Activated CD4-positive, alpha-beta T cell treated with anti-CD3 and anti-CD28 coated beads, Interleukin-2, amount 10 ng/mL, durations not matched to agents 7 days and 5 days (primary cell): Measurements from ENCODE around the gene CDC20. TPM values are rescaled to one million over a fixed set of nuclear protein-coding genes. Genes with fewer than 3 reads are reported as not detected.

Experiments used
- CTCF ChIA-PET: fragments of 350-600 bp; sonication (Branson Sonifier 250); formaldehyde crosslinking; loops from one replicate; lab custom pipeline; 2021; ENCODE audit warnings: antibody characterized with exemption; lab: Charles Lee
- POLR2A ChIA-PET: fragments of 350-600 bp; sonication (Branson Sonifier 250); formaldehyde crosslinking; loops from one replicate; lab custom pipeline; 2021; ENCODE audit warnings: antibody characterized with exemption; lab: Charles Lee
- DNase-seq: peaks from one replicate; pipeline ENCODE4 v3.0.0-alpha.2; 2020
- H3K27ac Mint-ChIP-seq: one replicate; pipeline ENCODE4 v1.8.0; 2021; ENCODE audit warnings: mild to moderate bottlenecking, moderate library complexity, mixed read lengths
- H3K27me3 Mint-ChIP-seq: one replicate; pipeline ENCODE4 v1.8.0; 2021; ENCODE audit warnings: mixed read lengths
- H3K36me3 Mint-ChIP-seq: one replicate; pipeline ENCODE4 v1.8.0; 2021; ENCODE audit warnings: low read depth, mixed read lengths
- H3K4me1 Mint-ChIP-seq: one replicate; pipeline ENCODE4 v1.8.0; 2021; ENCODE audit warnings: mixed read lengths
- H3K4me3 Mint-ChIP-seq: one replicate; pipeline ENCODE4 v1.8.0; 2021; ENCODE audit warnings: mild to moderate bottlenecking, moderate library complexity, mixed read lengths
- H3K9me3 Mint-ChIP-seq: one replicate; pipeline ENCODE4 v1.8.0; 2021; ENCODE audit warnings: mixed read lengths
- total RNA-seq, 2 experiments: library from RNA; stranded (reverse); gene quantifications; one replicate each; pipeline ENCODE4 v1.2.3, GENCODE V29; 2021

The CDC20 gene
- 100 to 1,000 TPM; 176 to 188 TPM for total RNA-seq

GRCh38 chr1:43358746-43359693 is at the start of gene CDC20:
Gene CDC20 (plus strand): TSS chr1:43358981. CDS start chr1:43359216, 235 bp downstream.
- Mint-ChIP-seq H3K27ac (peak within 1 kb of the TSS; percentile 95), H3K4me3 (peak within 1 kb of the TSS; percentile 99), H3K4me1 (peaks cover 56% of the 10 kb centered on the region), H3K27me3 (no peaks in the 10 kb centered on the region), H3K9me3 (no peaks in the 10 kb centered on the region), H3K36me3 (peaks cover 49% of the 10 kb centered on the region)
- ChIA-PET CTCF (interaction anchor here (0.8 to 1.6 kb wide), 4 partner anchors 8 to 23 kb away, joined by 3 to 5 read pairs (median 3); partner anchors contain the start of gene ELOVL1), POLR2A (interaction anchor here (0.6 to 1.2 kb wide), 3 partner anchors 9 to 515 kb away, joined by 3 to 5 read pairs (median 3); partner anchors contain the start of gene ELOVL1)
- DNase-seq, result peak; percentile 100

- H3K36me3 Mint-ChIP-seq, result no peaks in the 10 kb centered on the region
- H3K9me3 Mint-ChIP-seq, result no peaks in the 10 kb centered on the region
- H3K4me3 Mint-ChIP-seq, result no peak overlapping the region
- H3K27me3 Mint-ChIP-seq, result no peaks in the 10 kb centered on the region
- POLR2A ChIA-PET, result no interaction called here
- DNase-seq, result no peak
- H3K27ac Mint-ChIP-seq, result no peak overlapping the region
- CTCF ChIA-PET, result interaction anchor here (1.1 kb wide), 1 partner anchor 11 kb away, joined by 4 read pairs; no protein-coding TSS in a partner anchor
- no peaks in the 10 kb centered on the region for H3K4me1 Mint-ChIP-seq
Observed at GRCh38 chr1:43309405-43310025, 49.3 kb upstream of the CDC20 start.

- CTCF ChIA-PET, result interaction anchor here (2.3 kb wide), 1 partner anchor 18 kb away, joined by 7 read pairs; no protein-coding TSS in a partner anchor
- POLR2A ChIA-PET, result no interaction called here
Observed at GRCh38 chr1:43311521-43311920, 47.3 kb upstream of the CDC20 start.

GRCh38 chr1:43312212-43312623 is 46.6 kb upstream of the CDC20 start:
- no peaks in the 10 kb centered on the region for H3K9me3 Mint-ChIP-seq
- H3K27ac Mint-ChIP-seq, result no peak overlapping the region
- H3K4me1 Mint-ChIP-seq, result no peaks in the 10 kb centered on the region
- H3K27me3 Mint-ChIP-seq, result no peaks in the 10 kb centered on the region
- no peaks in the 10 kb centered on the region for H3K36me3 Mint-ChIP-seq
- DNase-seq, result no peak
- ChIA-PET CTCF (interaction anchor here (2.3 kb wide), 1 partner anchor 17 kb away, joined by 7 read pairs; no protein-coding TSS in a partner anchor), POLR2A (no interaction called here)
- no peak overlapping the region for H3K4me3 Mint-ChIP-seq

More at GRCh38 chr1:43311521-43311920, 47.3 kb upstream of the CDC20 start:
- Mint-ChIP-seq H3K27ac (no peak overlapping the region), H3K4me3 (no peak overlapping the region), H3K36me3 (no peaks in the 10 kb centered on the region), H3K9me3 (no peaks in the 10 kb centered on the region), H3K27me3 (no peaks in the 10 kb centered on the region), H3K4me1 (no peaks in the 10 kb centered on the region)
- DNase-seq, result no peak

GRCh38 chr1:43312663-43313515 is 45.9 kb upstream of the CDC20 start:
- Mint-ChIP-seq H3K27me3 (no peaks in the 10 kb centered on the region), H3K4me3 (no peak overlapping the region), H3K4me1 (no peaks in the 10 kb centered on the region), H3K27ac (no peak overlapping the region), H3K36me3 (no peaks in the 10 kb centered on the region), H3K9me3 (no peaks in the 10 kb centered on the region)
- no peak for DNase-seq
- CTCF ChIA-PET, result interaction anchor here (2.3 kb wide), 1 partner anchor 16 kb away, joined by 7 read pairs; no protein-coding TSS in a partner anchor
- POLR2A ChIA-PET, result no interaction called here

GRCh38 chr1:43313771-43314170 is 45.0 kb upstream of the CDC20 start:
- no peak for DNase-seq
- POLR2A ChIA-PET, result no interaction called here
- H3K27me3 Mint-ChIP-seq, result no peaks in the 10 kb centered on the region
- H3K4me1 Mint-ChIP-seq, result no peaks in the 10 kb centered on the region
- H3K36me3 Mint-ChIP-seq, result no peaks in the 10 kb centered on the region
- CTCF ChIA-PET, result no interaction called here
- H3K27ac Mint-ChIP-seq, result no peak overlapping the region
- H3K9me3 Mint-ChIP-seq, result no peaks in the 10 kb centered on the region
- no peak overlapping the region for H3K4me3 Mint-ChIP-seq

GRCh38 chr1:43314233-43314632 is 44.5 kb upstream of the CDC20 start:
- ChIA-PET CTCF (no interaction called here), POLR2A (no interaction called here)
- Mint-ChIP-seq H3K27ac (no peak overlapping the region), H3K4me3 (no peak overlapping the region), H3K27me3 (no peaks in the 10 kb centered on the region), H3K4me1 (no peaks in the 10 kb centered on the region), H3K9me3 (no peaks in the 10 kb centered on the region), H3K36me3 (no peaks in the 10 kb centered on the region)
- DNase-seq, result no peak

GRCh38 chr1:43315481-43315880 is 43.3 kb upstream of the CDC20 start:
- Mint-ChIP-seq H3K4me3 (no peak overlapping the region), H3K36me3 (no peaks in the 10 kb centered on the region), H3K9me3 (no peaks in the 10 kb centered on the region), H3K27ac (no peak overlapping the region), H3K27me3 (no peaks in the 10 kb centered on the region), H3K4me1 (no peaks in the 10 kb centered on the region)
- no peak for DNase-seq
- POLR2A ChIA-PET, result no interaction called here
- CTCF ChIA-PET, result no interaction called here

- CTCF ChIA-PET, result interaction anchor here (1.3 to 1.7 kb wide), 2 partner anchors 13 to 23 kb away, joined by 3 to 4 read pairs; no protein-coding TSS in a partner anchor
- POLR2A ChIA-PET, result no interaction called here
- Mint-ChIP-seq H3K4me1 (no peaks in the 10 kb centered on the region), H3K9me3 (no peaks in the 10 kb centered on the region), H3K27ac (no peak overlapping the region), H3K4me3 (no peak overlapping the region), H3K36me3 (no peaks in the 10 kb centered on the region), H3K27me3 (no peaks in the 10 kb centered on the region)
- DNase-seq, result no peak
Observed at GRCh38 chr1:43315963-43316737, 42.6 kb upstream of the CDC20 start.

GRCh38 chr1:43316738-43317520 is 41.9 kb upstream of the CDC20 start:
- Mint-ChIP-seq H3K36me3 (no peaks in the 10 kb centered on the region), H3K9me3 (no peaks in the 10 kb centered on the region), H3K4me3 (no peak overlapping the region), H3K27me3 (no peaks in the 10 kb centered on the region), H3K27ac (no peak overlapping the region), H3K4me1 (no peaks in the 10 kb centered on the region)
- CTCF ChIA-PET, result interaction anchor here (1.3 to 1.7 kb wide), 2 partner anchors 12 to 24 kb away, joined by 3 to 4 read pairs; no protein-coding TSS in a partner anchor
- POLR2A ChIA-PET, result no interaction called here
- no peak for DNase-seq

GRCh38 chr1:43317817-43318471 is 40.8 kb upstream of the CDC20 start:
- DNase-seq, result no peak
- H3K27ac Mint-ChIP-seq, result no peak overlapping the region

More at GRCh38 chr1:43317817-43318471, 40.8 kb upstream of the CDC20 start:
- Mint-ChIP-seq H3K9me3 (no peaks in the 10 kb centered on the region), H3K27me3 (no peaks in the 10 kb centered on the region), H3K4me3 (no peak overlapping the region), H3K36me3 (no peaks in the 10 kb centered on the region), H3K4me1 (no peaks in the 10 kb centered on the region)
- CTCF ChIA-PET, result no interaction called here
- POLR2A ChIA-PET, result no interaction called here
